ENCODE measurements around the gene C11orf54. TPM values are rescaled to one million over a fixed set of nuclear protein-coding genes. Genes with fewer than 3 reads are reported as not detected.

Gene C11orf54
- total RNA-seq, 1 experiment from 2014 or later: 18.0 TPM

- Histone ChIP-seq H3K27ac (ENCODE audit: insufficient read length, low read depth, low read length) (no peak overlapping the region), H4K91ac (ENCODE audit: insufficient read length, low read depth, low read length) (no peak overlapping the region), H3K79me2 (ENCODE audit: insufficient read depth, low read length) (no peaks in the 10 kb centered on the region), H2AK5ac (ENCODE audit: insufficient read length, low read length) (no peak overlapping the region), H2BK120ac (ENCODE audit: low read depth, low read length, poor library complexity, severe bottlenecking) (no peak overlapping the region), H4K8ac (replicated peaks; ENCODE audit: insufficient read length, low read depth, low read length) (no peak overlapping the region), H3K14ac (ENCODE audit: insufficient read depth, low read length) (no peak overlapping the region), H3K9me3 (ENCODE audit: control insufficient read depth, low read depth, low read length) (no peaks in the 10 kb centered on the region), H2BK20ac (ENCODE audit: low read depth, low read length, poor library complexity, severe bottlenecking) (no peak overlapping the region), H2BK15ac (ENCODE audit: low read depth, low read length) (no peak overlapping the region), H3K23ac (ENCODE audit: insufficient read length, low read depth, low read length) (no peak overlapping the region), H3K9ac (ENCODE audit: extremely low read depth, insufficient read length, low read length) (no peak overlapping the region), H2BK12ac (ENCODE audit: insufficient read length, low read depth, low read length) (no peak overlapping the region), H2BK5ac (ENCODE audit: insufficient read length, low read length) (no peak overlapping the region), H4K20me1 (ENCODE audit: control insufficient read depth, insufficient read depth, insufficient read length) (no peaks in the 10 kb centered on the region), H4K5ac (ENCODE audit: insufficient read length, low read depth, low read length) (no peak overlapping the region), H3K27me3 (ENCODE audit: insufficient read depth, low read length) (no peaks in the 10 kb centered on the region), H3K4me2 (ENCODE audit: insufficient read depth, insufficient read length, low read length) (no peak overlapping the region), H3K18ac (ENCODE audit: insufficient read length, low read depth, low read length) (no peak overlapping the region), H3T11ph (ENCODE audit: low read length) (no peak overlapping the region), H3K79me1 (ENCODE audit: insufficient read depth, low read depth, low read length, poor library complexity, severe bottlenecking) (no peaks in the 10 kb centered on the region), H2AFZ (ENCODE audit: low read length) (no peak overlapping the region), H3K4me1 (ENCODE audit: insufficient read depth, low read length) (no peaks in the 10 kb centered on the region), H3K4ac (ENCODE audit: low read depth, low read length) (no peak overlapping the region), H3K23me2 (ENCODE audit: insufficient read length, low read depth, low read length, poor library complexity, severe bottlenecking) (no peaks in the 10 kb centered on the region), H3K56ac (ENCODE audit: insufficient read length, low read depth, low read length) (no peak overlapping the region)
- no peak overlapping the region for H3K27ac Mint-ChIP-seq
- H3K4me1 Mint-ChIP-seq: no peaks in the 10 kb centered on the region
- no peaks in the 10 kb centered on the region for H3K9me3 Mint-ChIP-seq
- H3K27me3 Mint-ChIP-seq (ENCODE audit: low read depth): no peaks in the 10 kb centered on the region
- no peak for TF ChIP-seq CTCF (conservative IDR thresholded peaks at IDR 0.05)
- no peak overlapping the region for H3K4me3 Mint-ChIP-seq
- DNase-seq: no peak
- no CpG with 5 or more reads among the region's 1 CpG for WGBS (ENCODE audit: extremely low coverage, insufficient read length, low lambda C conversion rate)
- peaks cover 32 to 65% (median 48%) of the 10 kb centered on the region in 3 experiments for H3K36me3 Mint-ChIP-seq (ENCODE audit: insufficient read depth in 1 of 3, low read depth in 3 of 3)
Observed at GRCh38 chr11:93724089-93724488, 17.4 kb upstream of the C11orf54 start.
